Measurements from ENCODE around the gene KCNAB3. TPM values are rescaled to one million over a fixed set of nuclear protein-coding genes. Genes with fewer than 3 reads are reported as not detected.

KCNAB3 gene
- total and polyA plus RNA-seq, 2 donors (not counting 1 experiment from before 2014, with no cell fraction given) = 0.33 to 0.69 TPM

DNA sequence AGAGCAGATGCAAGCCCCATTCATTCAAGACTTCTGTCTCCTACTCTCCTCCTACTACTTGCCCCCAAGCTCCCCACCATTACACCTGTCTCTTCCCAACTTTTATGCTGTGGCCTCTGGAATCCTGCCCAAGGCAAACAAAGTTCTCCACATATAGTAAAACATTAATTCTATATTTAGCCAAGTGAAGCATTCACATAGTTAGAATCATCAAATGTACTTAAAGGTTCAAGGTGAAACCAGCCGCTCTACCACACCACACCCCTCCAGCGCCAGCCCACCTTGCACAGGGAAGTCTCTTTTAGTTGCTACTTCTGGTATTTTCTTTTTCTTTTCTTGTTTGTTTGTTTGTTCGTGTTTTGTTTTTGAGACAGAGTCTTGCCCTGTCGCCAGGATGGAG is 47.4 kb upstream of the KCNAB3 start:
- Histone ChIP-seq H3K27me3 (ENCODE audit: control insufficient read depth, insufficient read depth, low read length) (no peaks in the 10 kb centered on the region), H3K79me2 (ENCODE audit: control insufficient read depth, insufficient read depth, low read length) (no peaks in the 10 kb centered on the region), H3K4me1 (ENCODE audit: control insufficient read depth, extremely low read depth, insufficient read depth, low read length) (no peaks in the 10 kb centered on the region), H3K4me3 (replicated peaks in 1 of 4; ENCODE audit: control extremely low read depth in 1 of 4, insufficient read depth in 1 of 4, low read depth in 3 of 4, low read length in 4 of 4) (no peak overlapping the region), H3K36me3 (ENCODE audit: control insufficient read depth, insufficient read depth, low read length) (no peaks in the 10 kb centered on the region), H4K20me1 (ENCODE audit: control insufficient read depth, extremely low read depth, insufficient read depth, low read length) (no peaks in the 10 kb centered on the region), H3K9me3 (ENCODE audit: control insufficient read depth, insufficient read depth, low read depth, low read length) (no peaks in the 10 kb centered on the region), H2AFZ (ENCODE audit: low read length) (no peak overlapping the region), H3K9ac (ENCODE audit: insufficient read depth, low read length) (no peak overlapping the region), H3K27ac (ENCODE audit: insufficient read depth, low read length) (no peak overlapping the region), H3K4me2 (ENCODE audit: extremely low read depth, insufficient read depth, low read length) (no peak overlapping the region)
- no peak for TF ChIP-seq EZH2 (IDR thresholded peaks at IDR 0.05; ENCODE audit: low read length, missing control alignments)
- TF ChIP-seq, protein P1, sequence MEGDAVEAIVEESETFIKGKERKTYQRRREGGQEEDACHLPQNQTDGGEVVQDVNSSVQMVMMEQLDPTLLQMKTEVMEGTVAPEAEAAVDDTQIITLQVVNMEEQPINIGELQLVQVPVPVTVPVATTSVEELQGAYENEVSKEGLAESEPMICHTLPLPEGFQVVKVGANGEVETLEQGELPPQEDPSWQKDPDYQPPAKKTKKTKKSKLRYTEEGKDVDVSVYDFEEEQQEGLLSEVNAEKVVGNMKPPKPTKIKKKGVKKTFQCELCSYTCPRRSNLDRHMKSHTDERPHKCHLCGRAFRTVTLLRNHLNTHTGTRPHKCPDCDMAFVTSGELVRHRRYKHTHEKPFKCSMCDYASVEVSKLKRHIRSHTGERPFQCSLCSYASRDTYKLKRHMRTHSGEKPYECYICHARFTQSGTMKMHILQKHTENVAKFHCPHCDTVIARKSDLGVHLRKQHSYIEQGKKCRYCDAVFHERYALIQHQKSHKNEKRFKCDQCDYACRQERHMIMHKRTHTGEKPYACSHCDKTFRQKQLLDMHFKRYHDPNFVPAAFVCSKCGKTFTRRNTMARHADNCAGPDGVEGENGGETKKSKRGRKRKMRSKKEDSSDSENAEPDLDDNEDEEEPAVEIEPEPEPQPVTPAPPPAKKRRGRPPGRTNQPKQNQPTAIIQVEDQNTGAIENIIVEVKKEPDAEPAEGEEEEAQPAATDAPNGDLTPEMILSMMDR (conservative IDR thresholded peaks at IDR 0.05 in 1 of 2, IDR thresholded peaks at IDR 0.05 in 1 of 2; ENCODE audit: low read depth in 1 of 2, low read length in 2 of 2) = no peak
- DNase-seq (ENCODE audit: low read depth in 2 of 2) = no peak

DNA sequence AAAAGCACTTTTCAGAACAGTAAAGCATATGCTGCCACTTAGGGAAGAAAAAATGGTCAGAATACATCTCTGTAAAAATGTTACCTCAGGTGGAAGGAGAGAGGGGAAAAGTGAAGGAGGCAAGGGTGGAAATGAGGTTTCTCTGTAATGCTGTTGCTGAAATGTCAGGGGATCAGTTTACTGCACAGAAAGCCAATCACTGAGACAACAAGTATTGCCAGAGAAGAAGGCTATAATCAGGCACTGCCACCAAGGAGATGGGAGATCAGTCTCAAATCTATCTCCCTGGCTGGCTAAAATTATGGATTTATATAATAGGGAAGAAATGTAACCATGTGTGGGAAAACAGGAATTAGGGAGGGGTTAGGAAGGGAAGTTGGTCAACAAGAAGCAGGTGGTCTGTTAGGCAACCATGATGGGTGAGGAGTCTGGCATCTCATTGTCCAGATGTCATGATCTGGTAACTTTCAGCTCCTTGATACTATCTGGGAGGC is 45.0 kb upstream of the KCNAB3 start:
- no peaks in the 10 kb centered on the region for H3K27me3 ChIP-seq (ENCODE audit: control insufficient read depth, insufficient read depth, low read length)
- no peak overlapping the region for H3K27ac ChIP-seq (ENCODE audit: insufficient read depth, low read length)
- no peaks in the 10 kb centered on the region for H4K20me1 ChIP-seq (ENCODE audit: control insufficient read depth, extremely low read depth, insufficient read depth, low read length)
- H2AFZ ChIP-seq (ENCODE audit: low read length) = no peak overlapping the region
- H3K4me3 ChIP-seq (replicated peaks in 1 of 4; ENCODE audit: control extremely low read depth in 1 of 4, insufficient read depth in 1 of 4, low read depth in 3 of 4, low read length in 4 of 4) = no peak overlapping the region
- TF ChIP-seq EZH2 (IDR thresholded peaks at IDR 0.05; ENCODE audit: low read length, missing control alignments) = no peak
- TF ChIP-seq, protein P1 (conservative IDR thresholded peaks at IDR 0.05 in 1 of 2, IDR thresholded peaks at IDR 0.05 in 1 of 2; ENCODE audit: low read depth in 1 of 2, low read length in 2 of 2) = no peak
- H3K79me2 ChIP-seq (ENCODE audit: control insufficient read depth, insufficient read depth, low read length) = no peaks in the 10 kb centered on the region
- DNase-seq (ENCODE audit: low read depth in 2 of 2) = no peak
- H3K9ac ChIP-seq (ENCODE audit: insufficient read depth, low read length) = no peak overlapping the region
- no peak overlapping the region for H3K4me2 ChIP-seq (ENCODE audit: extremely low read depth, insufficient read depth, low read length)
- no peaks in the 10 kb centered on the region for H3K9me3 ChIP-seq (ENCODE audit: control insufficient read depth, insufficient read depth, low read depth, low read length)
- H3K36me3 ChIP-seq (ENCODE audit: control insufficient read depth, insufficient read depth, low read length) = no peaks in the 10 kb centered on the region
- no peaks in the 10 kb centered on the region for H3K4me1 ChIP-seq (ENCODE audit: control insufficient read depth, extremely low read depth, insufficient read depth, low read length)

DNA sequence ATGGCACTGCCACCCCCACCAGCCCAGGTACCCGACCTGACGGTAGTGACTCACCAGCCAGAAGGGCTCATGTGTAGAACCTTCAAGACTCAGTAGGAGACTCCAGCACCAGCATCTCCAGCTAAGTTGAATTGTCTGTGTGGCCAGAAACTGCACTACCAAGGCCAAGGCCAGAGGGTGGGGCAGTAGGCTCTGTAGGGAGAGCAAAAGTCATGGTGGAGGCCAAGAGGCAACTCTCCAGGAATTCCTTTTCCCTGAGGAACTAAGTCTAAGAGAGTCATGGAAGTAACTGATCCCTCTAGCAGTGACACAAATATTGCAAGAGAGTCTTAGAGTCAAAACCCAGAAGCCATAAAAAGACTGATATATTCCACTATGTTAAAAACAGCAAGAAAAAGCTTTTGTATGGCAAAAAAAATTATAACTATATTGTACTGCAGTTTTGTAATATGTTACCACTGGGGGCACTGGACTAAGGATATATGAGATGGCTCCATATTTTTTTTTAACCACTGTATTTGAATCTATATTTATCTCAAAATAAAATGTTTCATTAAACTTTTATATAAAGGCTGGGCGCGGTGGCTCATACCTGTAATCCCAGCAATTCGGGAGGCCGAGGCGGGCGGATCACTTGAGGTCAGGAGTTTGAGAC is 42.6 kb upstream of the KCNAB3 start:
- no peak for TF ChIP-seq EZH2 (IDR thresholded peaks at IDR 0.05; ENCODE audit: low read length, missing control alignments)
- TF ChIP-seq, protein P1 (conservative IDR thresholded peaks at IDR 0.05 in 1 of 2, IDR thresholded peaks at IDR 0.05 in 1 of 2; ENCODE audit: low read depth in 1 of 2, low read length in 2 of 2) = peak in 1 of 2 donors; percentile 19
- H3K79me2 ChIP-seq (ENCODE audit: control insufficient read depth, insufficient read depth, low read length) = no peaks in the 10 kb centered on the region
- peak in 1 of 2 donors; percentile 13 for DNase-seq (ENCODE audit: low read depth in 2 of 2)
- no peak overlapping the region for H3K27ac ChIP-seq (ENCODE audit: insufficient read depth, low read length)
- H2AFZ ChIP-seq (ENCODE audit: low read length) = no peak overlapping the region
- no peak overlapping the region for H3K9ac ChIP-seq (ENCODE audit: insufficient read depth, low read length)
- no peak overlapping the region for H3K4me2 ChIP-seq (ENCODE audit: extremely low read depth, insufficient read depth, low read length)
- no peaks in the 10 kb centered on the region for H4K20me1 ChIP-seq (ENCODE audit: control insufficient read depth, extremely low read depth, insufficient read depth, low read length)
- no peaks in the 10 kb centered on the region for H3K4me1 ChIP-seq (ENCODE audit: control insufficient read depth, extremely low read depth, insufficient read depth, low read length)
- H3K27me3 ChIP-seq (ENCODE audit: control insufficient read depth, insufficient read depth, low read length) = no peaks in the 10 kb centered on the region
- no peaks in the 10 kb centered on the region for H3K36me3 ChIP-seq (ENCODE audit: control insufficient read depth, insufficient read depth, low read length)
- no peaks in the 10 kb centered on the region for H3K9me3 ChIP-seq (ENCODE audit: control insufficient read depth, insufficient read depth, low read depth, low read length)
- H3K4me3 ChIP-seq (replicated peaks in 1 of 4; ENCODE audit: control extremely low read depth in 1 of 4, insufficient read depth in 1 of 4, low read depth in 3 of 4, low read length in 4 of 4) = no peak overlapping the region
